ENCODE results near the gene MTOR. TPM values are rescaled to one million over a fixed set of nuclear protein-coding genes. Genes with fewer than 3 reads are reported as not detected.
"Not testable (repeated sequence)": the region's sequence is repeated elsewhere in the genome, so short reads cannot be mapped to it uniquely, and the experiment has no call there.

MTOR gene
- polyA plus RNA-seq, 1 experiment: 27.7 TPM

DNA sequence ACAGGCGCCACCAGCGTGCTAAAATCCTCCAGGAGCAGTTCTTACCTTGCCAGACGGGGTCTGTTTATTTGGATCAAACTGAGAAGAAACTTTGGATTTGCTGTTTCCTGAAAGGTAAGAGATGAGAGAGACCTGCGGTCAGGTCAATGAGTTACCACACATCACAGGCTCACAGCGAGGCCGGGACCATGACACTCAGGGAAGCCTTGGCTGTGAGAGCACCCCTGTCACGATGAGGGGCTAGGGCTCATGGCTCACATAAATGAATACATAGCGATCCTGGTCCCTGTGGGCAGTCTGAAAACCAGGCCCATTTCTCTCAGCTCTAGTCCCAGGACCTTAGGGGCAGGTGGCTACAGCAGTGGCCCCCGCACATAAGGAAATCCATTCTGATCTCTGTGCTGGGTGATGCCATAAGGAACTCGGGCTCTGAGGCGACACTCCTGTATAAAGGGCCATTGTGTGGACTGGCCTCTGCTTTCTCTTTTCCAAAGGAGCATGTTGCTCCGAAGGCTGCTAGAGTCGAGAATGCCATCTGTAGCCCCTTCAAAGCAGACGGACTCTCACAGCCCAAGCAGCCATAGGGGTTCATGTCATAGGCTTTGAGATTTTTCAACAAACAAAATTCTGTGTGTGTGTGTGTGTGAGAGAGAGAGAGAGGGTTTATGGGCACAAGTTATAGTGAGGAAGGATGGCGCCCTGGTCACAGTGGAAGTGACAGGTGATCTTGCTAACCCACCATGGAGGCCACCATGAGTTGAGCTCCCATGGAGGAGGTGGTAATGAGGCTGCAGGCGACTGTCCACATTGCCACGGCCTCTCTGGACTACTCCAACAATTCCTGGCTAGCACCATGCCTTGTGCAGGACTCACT, 193.5 kb downstream of the MTOR start:
- TF ChIP-seq CTCF (IDR thresholded peaks at IDR 0.05; ENCODE audit: low read depth, low read length): no peak
- no peaks in the 10 kb centered on the region for H3K9me3 ChIP-seq (ENCODE audit: control insufficient read depth, insufficient read depth, low read length)
- no peaks in the 10 kb centered on the region for H3K27me3 ChIP-seq (ENCODE audit: control insufficient read depth, insufficient read depth, low read length)
- DNase-seq (ENCODE audit: low read depth, low spot score): no peak
- ChIA-PET POLR2A (no interaction called here), CTCF (interaction anchor here (2.2 to 2.3 kb wide), 2 partner anchors 31 kb away, joined by 4 to 15 read pairs; no protein-coding TSS in a partner anchor)
- H3K4me3 ChIP-seq (ENCODE audit: low read depth, low read length): no peak overlapping the region
- H3K27ac ChIP-seq (ENCODE audit: low read depth, low read length): no peak overlapping the region

DNA sequence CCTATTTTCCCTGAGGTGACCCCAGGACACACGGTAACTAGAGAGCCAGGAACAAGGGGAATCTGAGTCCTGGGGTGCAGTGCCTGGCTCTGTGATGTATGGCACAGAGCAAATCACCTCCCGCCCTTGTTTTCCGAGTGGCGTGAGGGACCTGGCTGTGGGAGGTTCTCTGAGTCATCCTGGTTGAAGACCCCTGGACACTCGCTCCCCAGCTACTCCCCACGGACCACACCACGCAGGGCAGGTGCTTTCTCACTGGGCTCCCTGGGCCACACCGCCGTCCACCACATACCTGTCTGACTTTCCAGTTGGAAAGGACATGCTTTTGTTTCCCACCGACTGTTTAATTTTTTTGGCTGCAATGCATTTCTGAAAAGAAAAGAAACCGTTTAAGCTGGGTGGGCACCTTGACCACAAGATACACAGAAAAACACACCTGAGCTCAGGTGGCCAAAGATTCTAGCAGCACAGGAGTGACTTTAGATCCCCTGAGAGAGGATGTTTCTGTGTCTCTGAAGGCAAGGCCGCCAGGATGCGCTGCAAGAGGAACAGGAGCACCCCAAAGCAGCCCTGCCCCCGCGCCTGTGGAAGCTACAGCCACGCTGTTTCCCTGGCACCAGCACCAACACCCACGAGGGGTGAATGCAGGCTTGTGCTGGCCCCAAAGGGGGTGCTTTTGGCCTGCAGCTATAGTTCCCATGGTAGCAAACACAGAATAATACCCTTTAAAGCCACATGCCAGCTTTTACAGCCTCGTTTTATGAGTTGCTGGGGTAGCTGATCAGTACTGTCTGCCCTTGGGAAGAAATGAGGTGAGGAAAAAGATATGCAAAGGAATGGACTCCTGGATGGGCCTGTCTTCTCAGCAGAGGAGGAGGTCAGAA, 194.4 kb downstream of the MTOR start:
- no peak overlapping the region for H3K27ac ChIP-seq (ENCODE audit: low read depth, low read length)
- H3K27me3 ChIP-seq (ENCODE audit: control insufficient read depth, insufficient read depth, low read length): no peaks in the 10 kb centered on the region
- CTCF ChIA-PET: interaction anchor here (2.2 kb wide), 1 partner anchor 30 kb away, joined by 4 read pairs; no protein-coding TSS in a partner anchor
- TF ChIP-seq CTCF (IDR thresholded peaks at IDR 0.05; ENCODE audit: low read depth, low read length): no peak
- POLR2A ChIA-PET: no interaction called here
- H3K4me3 ChIP-seq (ENCODE audit: low read depth, low read length): no peak overlapping the region
- H3K9me3 ChIP-seq (ENCODE audit: control insufficient read depth, insufficient read depth, low read length): no peaks in the 10 kb centered on the region
- no peak for DNase-seq (ENCODE audit: low read depth, low spot score)

DNA sequence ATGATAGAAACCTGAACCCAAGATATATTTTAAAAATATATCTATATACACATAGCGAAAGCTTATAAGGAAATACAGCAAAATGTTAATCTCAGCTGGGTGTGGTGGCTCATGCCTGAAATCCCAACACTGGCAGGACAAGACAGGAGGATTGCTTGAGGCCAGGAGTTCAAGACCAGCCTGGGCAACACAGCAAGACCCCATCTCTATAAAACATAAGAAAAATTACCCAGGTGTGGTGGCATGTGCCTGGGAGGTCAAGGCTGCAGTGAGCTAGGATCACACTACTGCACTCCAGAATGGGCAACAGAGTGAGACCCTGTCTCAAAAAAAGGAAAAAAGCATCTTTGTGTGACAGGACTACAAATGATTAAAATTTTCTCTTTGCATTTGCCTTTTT, 196.6 kb downstream of the MTOR start:
- Histone ChIP-seq H3K9me3 (ENCODE audit: control insufficient read depth, insufficient read depth, low read length) (no peaks in the 10 kb centered on the region), H3K27me3 (ENCODE audit: control insufficient read depth, insufficient read depth, low read length) (no peaks in the 10 kb centered on the region), H3K27ac (ENCODE audit: low read depth, low read length) (no peak overlapping the region), H3K4me3 (ENCODE audit: low read depth, low read length) (no peak overlapping the region)
- POLR2A ChIA-PET: no interaction called here
- TF ChIP-seq CTCF (IDR thresholded peaks at IDR 0.05; ENCODE audit: low read depth, low read length): no peak
- no peak for DNase-seq (ENCODE audit: low read depth, low spot score)
- CTCF ChIA-PET: interaction anchor here (1.2 kb wide), 1 partner anchor 28 kb away, joined by 6 read pairs; no protein-coding TSS in a partner anchor

GRCh38 chr1:11064942-11065341, 197.4 kb downstream of the MTOR start:
- ChIA-PET CTCF (interaction anchor here (1.2 kb wide), 1 partner anchor 27 kb away, joined by 6 read pairs; no protein-coding TSS in a partner anchor), POLR2A (no interaction called here)
- no peaks in the 10 kb centered on the region for H3K27me3 ChIP-seq (ENCODE audit: control insufficient read depth, insufficient read depth, low read length)
- no peak overlapping the region for H3K4me3 ChIP-seq (ENCODE audit: low read depth, low read length)
- TF ChIP-seq CTCF (IDR thresholded peaks at IDR 0.05; ENCODE audit: low read depth, low read length): no peak
- H3K27ac ChIP-seq (ENCODE audit: low read depth, low read length): no peak overlapping the region
- DNase-seq (ENCODE audit: low read depth, low spot score): no peak
- H3K9me3 ChIP-seq (ENCODE audit: control insufficient read depth, insufficient read depth, low read length): no peaks in the 10 kb centered on the region

- POLR2A ChIA-PET: interaction anchor here (0.6 kb wide), 1 partner anchor 191 kb away, joined by 4 read pairs; no protein-coding TSS in a partner anchor
- not testable (repeated sequence) for H3K27me3 ChIP-seq (ENCODE audit: control insufficient read depth, insufficient read depth, low read length); H3K4me3 ChIP-seq (ENCODE audit: low read depth, low read length); H3K9me3 ChIP-seq (ENCODE audit: control insufficient read depth, insufficient read depth, low read length); DNase-seq (ENCODE audit: low read depth, low spot score); H3K27ac ChIP-seq (ENCODE audit: low read depth, low read length)
- CTCF ChIA-PET: interaction anchor here (1.0 to 5.6 kb wide), 2 partner anchors 27 to 35 kb away, joined by 3 to 75 read pairs; no protein-coding TSS in a partner anchor
Observed at GRCh38 chr1:11063937-11064537, 198.3 kb downstream of the MTOR start.
